Gastrocnemius medialis (tissue), 4 donors: Measurements from ENCODE around the gene VSX1. TPM values are rescaled to one million over a fixed set of nuclear protein-coding genes. Genes with fewer than 3 reads are reported as not detected.

Experiments
- ATAC-seq, 2 donors: fragments of 150-250 bp; one replicate each; pipeline ENCODE4 v1.9.1; 2016
- DNase-seq, 2 donors: peaks; one replicate each; pipeline ENCODE4 v3.0.0-alpha.2; 2019
- H3K27ac ChIP-seq, 4 donors: fragments of 200-600 bp; sonication (generic); 1 replicate in 1 of 4; 2 replicates in 3 of 4; pipeline ENCODE4 v1.5.1; 2016 to 2018; ENCODE audit warnings: mild to moderate bottlenecking in 2 of 4, moderate library complexity in 1 of 4
- H3K27me3 ChIP-seq, 3 donors: fragments of 200-600 bp; sonication (generic) in 2 of 3; 1 replicate in 1 of 3; 2 replicates in 2 of 3; pipeline versions ENCODE4 v1.5.1 to v1.6.0; 2016 to 2019; ENCODE audit warnings: mild to moderate bottlenecking in 1 of 3, moderate library complexity in 1 of 3
- H3K36me3 ChIP-seq, 2 donors: fragments of 200-600 bp; sonication (generic) in 1 of 2; one replicate each; pipeline ENCODE4 v1.5.1; 2017 to 2018
- H3K4me1 ChIP-seq, 2 donors: fragments of 200-600 bp; sonication (generic) in 1 of 2; one replicate each; pipeline ENCODE4 v1.5.1; 2016 to 2017; ENCODE audit warnings: mild to moderate bottlenecking in 2 of 2
- H3K4me3 ChIP-seq, 4 donors: fragments of 200-600 bp; sonication (generic) in 3 of 4; 1 replicate in 1 of 4; 2 replicates in 3 of 4; pipeline ENCODE4 v1.5.1; 2016 to 2019; ENCODE audit warnings: mild to moderate bottlenecking in 2 of 4
- H3K9me3 ChIP-seq, 3 donors: fragments of 200-600 bp; sonication (generic) in 2 of 3; 1 replicate in 1 of 3; 2 replicates in 2 of 3; pipeline ENCODE4 v1.5.1; 2016 to 2019
- POLR2A ChIP-seq, 2 donors: fragments of 450-650 bp; IDR thresholded peaks; one replicate each; pipeline ENCODE4 v1.6.1; 2017; ENCODE audit warnings: antibody characterized with exemption in 2 of 2, mild to moderate bottlenecking in 2 of 2, moderate library complexity in 2 of 2
- in situ Hi-C, 4 donors: fragments of 200-750 bp; cut with MboI; loops; one replicate each; pipeline versions ENCODE4 v1.15.0 to v1.8.0; 2017; ENCODE audit warnings: low sequenced_read_pairs in 4 of 4
- intact Hi-C: fragments of 100-400 bp; cut with DNase I; formaldehyde crosslinking; loops from one replicate; pipeline ENCODE4 v1.15.1; 2023; ENCODE audit warnings: low total_unique reads
- total RNA-seq, 4 donors: library from RNA; depleted of rRNA; stranded (reverse); fragments of >200 nt; gene quantifications; one replicate each; pipeline versions ENCODE4 v1.1.0 to v1.2.3, GENCODE V29; 2016
- TF ChIP-seq, protein P1 (sequence below), 5 experiments: fragments of 450-650 bp in 3 of 5; fragments of 200-600 bp in 2 of 5; sonication (generic) in 2 of 5; IDR thresholded peaks in 4 of 5; conservative IDR thresholded peaks in 1 of 5; 1 replicate in 4 of 5; 2 replicates in 1 of 5; pipeline ENCODE4 v1.5.1; 2016 to 2019; ENCODE audit warnings: antibody characterized with exemption in 5 of 5, mild to moderate bottlenecking in 3 of 5, moderate library complexity in 3 of 5

Gene VSX1
- total RNA-seq, 4 donors from 2014 or later, result 0.20 to 3.0 TPM; not detected in 2

DNA sequence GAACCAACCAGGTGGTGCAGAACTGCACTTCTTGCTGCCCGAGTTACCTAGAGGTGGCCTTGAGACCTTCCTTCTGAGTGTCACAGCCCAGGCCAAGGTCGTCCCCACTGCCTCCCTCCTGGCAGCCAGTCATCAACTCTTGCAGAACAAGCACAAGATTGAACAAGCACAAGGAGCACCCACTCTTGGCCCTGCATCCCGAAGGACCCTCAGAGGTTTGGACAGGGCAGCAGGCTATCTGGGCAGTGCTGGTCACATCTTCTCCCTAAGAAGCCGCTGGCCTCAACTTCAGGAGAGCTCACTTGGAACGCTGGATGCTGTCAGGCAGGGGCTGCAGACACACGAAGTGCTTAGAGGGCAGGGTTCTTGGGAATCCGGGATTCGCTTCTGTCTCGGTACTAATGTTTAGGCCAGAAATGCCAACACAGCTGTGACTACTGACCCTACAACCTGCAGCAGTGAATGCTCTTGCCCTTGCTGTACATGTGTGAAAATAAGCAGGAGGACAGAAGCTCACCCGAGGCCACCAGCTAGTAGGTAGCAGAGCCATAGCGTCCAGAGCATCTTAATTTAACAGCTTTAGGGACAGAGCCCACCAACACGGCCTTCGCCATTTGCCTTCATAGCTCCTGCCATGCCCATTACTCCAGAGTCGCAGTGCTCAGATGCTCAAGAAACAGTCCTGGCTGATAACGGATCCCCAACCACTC, 20.0 kb downstream of the VSX1 start:
- H3K4me1 ChIP-seq, result peaks cover 3 to 10% of the 10 kb centered on the region in 2 donors
- H3K27me3 ChIP-seq, result no peaks in the 10 kb centered on the region
- intact Hi-C loops, result no loop called here
- no peak overlapping the region for H3K4me3 ChIP-seq
- DNase-seq, result peak in 1 of 2 donors; percentile 8
- H3K36me3 ChIP-seq, result no peaks in the 10 kb centered on the region
- ATAC-seq, result no peak
- no peak overlapping the region for H3K27ac ChIP-seq
- TF ChIP-seq POLR2A (IDR thresholded peaks at IDR 0.05), result no peak
- TF ChIP-seq, protein P1, sequence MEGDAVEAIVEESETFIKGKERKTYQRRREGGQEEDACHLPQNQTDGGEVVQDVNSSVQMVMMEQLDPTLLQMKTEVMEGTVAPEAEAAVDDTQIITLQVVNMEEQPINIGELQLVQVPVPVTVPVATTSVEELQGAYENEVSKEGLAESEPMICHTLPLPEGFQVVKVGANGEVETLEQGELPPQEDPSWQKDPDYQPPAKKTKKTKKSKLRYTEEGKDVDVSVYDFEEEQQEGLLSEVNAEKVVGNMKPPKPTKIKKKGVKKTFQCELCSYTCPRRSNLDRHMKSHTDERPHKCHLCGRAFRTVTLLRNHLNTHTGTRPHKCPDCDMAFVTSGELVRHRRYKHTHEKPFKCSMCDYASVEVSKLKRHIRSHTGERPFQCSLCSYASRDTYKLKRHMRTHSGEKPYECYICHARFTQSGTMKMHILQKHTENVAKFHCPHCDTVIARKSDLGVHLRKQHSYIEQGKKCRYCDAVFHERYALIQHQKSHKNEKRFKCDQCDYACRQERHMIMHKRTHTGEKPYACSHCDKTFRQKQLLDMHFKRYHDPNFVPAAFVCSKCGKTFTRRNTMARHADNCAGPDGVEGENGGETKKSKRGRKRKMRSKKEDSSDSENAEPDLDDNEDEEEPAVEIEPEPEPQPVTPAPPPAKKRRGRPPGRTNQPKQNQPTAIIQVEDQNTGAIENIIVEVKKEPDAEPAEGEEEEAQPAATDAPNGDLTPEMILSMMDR (IDR thresholded peaks at IDR 0.05 in 4 of 5, conservative IDR thresholded peaks at IDR 0.05 in 1 of 5), result no peak
- H3K9me3 ChIP-seq, result no peaks in the 10 kb centered on the region
- in situ Hi-C loops, result loop anchor here (5.0 to 25.0 kb wide), 5 partner anchors 65 to 1425 kb away; partner anchors contain the start of genes CST3 (in 2 of the 4), ABHD12 (in 1 of the 4), ENTPD6 (in 1 of the 4) and ZNF337 (in 1 of the 4)

DNA sequence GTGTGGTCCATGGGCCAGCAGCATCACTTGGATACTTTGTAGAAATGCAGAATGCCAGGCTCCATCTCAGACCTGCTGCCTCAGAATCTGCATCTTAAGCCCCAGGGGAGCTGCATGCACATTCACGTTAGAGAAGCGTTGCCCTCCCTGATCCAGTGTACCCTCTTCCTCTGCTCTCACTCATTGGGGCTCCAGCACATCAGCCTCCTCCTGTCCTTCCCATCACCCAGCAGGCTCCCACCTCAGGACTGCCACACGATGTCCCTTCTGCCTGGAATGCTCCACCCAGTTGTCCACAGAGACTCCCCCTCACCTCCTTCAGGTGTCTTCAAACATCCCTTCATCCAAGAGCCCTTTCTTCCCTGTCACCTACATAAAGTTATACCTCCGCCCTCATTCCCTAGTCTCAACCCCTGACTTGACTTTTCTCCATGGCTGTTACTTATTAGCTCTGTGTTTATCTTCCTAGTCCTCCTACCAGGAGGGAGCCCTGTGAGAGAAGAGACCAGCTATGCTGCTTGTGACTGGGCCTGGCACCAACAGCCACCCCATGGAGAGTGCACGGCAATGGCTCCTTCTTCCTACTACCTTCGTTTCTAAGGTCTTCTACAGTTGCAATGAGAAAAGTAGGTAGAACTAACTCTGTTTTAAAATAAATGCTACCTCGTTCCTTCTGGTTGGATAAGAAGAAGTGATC, 20.7 kb downstream of the VSX1 start:
- ATAC-seq (no peak), DNase-seq (peak in 1 of 2 donors; percentile 4)
- H3K4me1 ChIP-seq, result peaks cover 10 to 17% of the 10 kb centered on the region in 2 donors
- H3K36me3 ChIP-seq, result no peaks in the 10 kb centered on the region
- no peak overlapping the region for H3K27ac ChIP-seq
- TF ChIP-seq, protein P1 (IDR thresholded peaks at IDR 0.05 in 4 of 5, conservative IDR thresholded peaks at IDR 0.05 in 1 of 5), result no peak
- no peak for TF ChIP-seq POLR2A (IDR thresholded peaks at IDR 0.05)
- no peaks in the 10 kb centered on the region for H3K9me3 ChIP-seq
- in situ Hi-C loops, result loop anchor here (5.0 to 25.0 kb wide), 5 partner anchors 64 to 1424 kb away; partner anchors contain the start of genes CST3 (in 2 of the 4), ABHD12 (in 1 of the 4), ENTPD6 (in 1 of the 4) and ZNF337 (in 1 of the 4)
- no peak overlapping the region for H3K4me3 ChIP-seq
- intact Hi-C loops, result no loop called here
- no peaks in the 10 kb centered on the region for H3K27me3 ChIP-seq

DNA sequence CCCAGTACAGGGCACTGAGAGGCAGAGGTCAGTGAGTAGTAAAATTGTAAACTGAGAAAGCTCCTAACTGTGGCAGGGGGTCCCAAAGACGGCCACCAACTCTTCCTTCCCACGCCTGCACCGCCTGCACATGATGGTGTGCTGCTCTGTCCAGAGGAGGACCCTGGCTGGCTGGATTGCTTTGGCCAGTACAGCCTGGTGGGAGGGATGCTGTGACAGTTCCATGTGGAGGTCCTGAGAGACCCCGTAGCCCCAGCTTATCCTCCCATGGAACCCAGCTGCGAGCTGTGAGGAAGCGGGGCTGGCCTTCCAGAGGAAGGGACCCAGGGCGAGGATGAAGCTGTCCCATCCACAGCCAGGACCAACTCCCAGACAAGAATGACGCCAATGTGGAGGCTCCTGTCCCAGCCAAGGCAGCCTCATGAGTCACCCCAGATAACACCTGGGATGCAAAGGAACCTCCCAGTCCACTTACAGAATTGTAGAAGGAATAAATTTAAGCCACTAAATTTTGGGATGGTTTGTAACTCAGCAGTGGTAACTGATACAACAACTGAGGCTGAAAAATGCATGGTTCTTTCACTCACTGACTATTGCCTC, 22.0 kb downstream of the VSX1 start:
- no peak for DNase-seq
- H3K27ac ChIP-seq, result peak overlapping the region in 1 of 4 donors; percentile 95
- H3K4me3 ChIP-seq, result no peak overlapping the region
- in situ Hi-C loops, result loop anchor here (5.0 to 25.0 kb wide), 5 partner anchors 63 to 1423 kb away; partner anchors contain the start of genes CST3 (in 2 of the 4), ABHD12 (in 1 of the 4), ENTPD6 (in 1 of the 4) and ZNF337 (in 1 of the 4)
- no peaks in the 10 kb centered on the region for H3K36me3 ChIP-seq
- peaks cover 19 to 30% of the 10 kb centered on the region in 2 donors for H3K4me1 ChIP-seq
- no peak for TF ChIP-seq POLR2A (IDR thresholded peaks at IDR 0.05)
- TF ChIP-seq, protein P1 (IDR thresholded peaks at IDR 0.05 in 4 of 5, conservative IDR thresholded peaks at IDR 0.05 in 1 of 5), result no peak
- H3K9me3 ChIP-seq, result no peaks in the 10 kb centered on the region
- intact Hi-C loops, result no loop called here
- no peak for ATAC-seq
- H3K27me3 ChIP-seq, result no peaks in the 10 kb centered on the region

DNA sequence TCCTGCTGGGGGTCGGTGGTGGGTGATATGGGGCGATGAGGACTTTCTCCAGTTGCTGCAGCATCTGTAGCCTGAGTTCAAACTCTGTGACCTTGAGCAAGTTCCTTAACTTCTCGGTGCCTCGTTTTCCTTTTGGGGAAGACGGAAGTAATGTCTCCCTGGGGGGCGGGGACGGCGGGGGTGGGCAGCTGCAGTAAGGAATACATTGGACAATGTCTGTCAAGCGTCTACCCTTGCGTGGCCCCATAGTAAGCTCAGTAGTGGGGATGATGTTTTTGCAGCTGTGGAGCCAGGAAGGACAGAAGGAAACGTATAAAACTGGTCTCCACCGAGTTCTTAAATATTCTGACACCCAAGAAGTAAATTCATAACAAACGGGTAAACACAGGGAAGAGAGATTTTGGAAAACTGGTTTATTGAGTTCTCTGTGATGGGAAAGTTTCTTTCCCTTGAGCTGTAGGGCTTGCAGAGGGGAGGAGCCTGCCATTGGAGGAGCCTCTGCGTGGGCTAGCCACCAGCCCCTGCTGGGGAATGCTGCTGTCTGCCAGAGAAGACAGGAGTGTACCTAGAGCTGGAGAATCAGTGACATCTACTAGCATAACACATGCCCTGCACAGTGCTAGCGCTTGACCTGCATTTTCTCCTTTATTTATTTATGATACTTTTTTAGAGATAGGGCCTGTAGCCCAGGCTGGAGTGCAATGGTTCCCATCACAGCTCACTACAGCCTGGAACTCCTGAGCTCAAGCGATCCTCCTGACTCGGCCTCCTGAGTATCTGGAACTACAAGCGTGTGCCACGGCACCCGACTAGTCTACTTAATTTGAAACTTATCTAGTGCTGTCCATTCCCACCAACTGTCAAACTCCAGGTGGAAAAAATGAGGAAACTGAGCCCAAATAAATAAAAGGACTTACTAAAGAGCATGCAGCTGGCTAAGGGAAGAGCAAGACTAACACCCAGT, 22.8 kb downstream of the VSX1 start:
- Histone ChIP-seq H3K9me3 (no peaks in the 10 kb centered on the region), H3K27ac (peak overlapping the region; percentile 87 to 95 (median 94)), H3K36me3 (no peaks in the 10 kb centered on the region), H3K27me3 (no peaks in the 10 kb centered on the region), H3K4me3 (peak overlapping the region; percentile 72 to 93 (median 80)), H3K4me1 (peaks cover 27 to 38% of the 10 kb centered on the region in 2 donors)
- DNase-seq (no peak), ATAC-seq (no peak)
- intact Hi-C loops (no loop called here), in situ Hi-C loops (loop anchor here in 3 of 4 donors (25.0 kb wide), 3 partner anchors 128 to 1422 kb away; partner anchors contain the start of genes CST3 (in 2 of the 3), ENTPD6 (in 1 of the 3) and ZNF337 (in 1 of the 3))
- TF ChIP-seq POLR2A (IDR thresholded peaks at IDR 0.05), result no peak
- TF ChIP-seq, protein P1 (IDR thresholded peaks at IDR 0.05 in 4 of 5, conservative IDR thresholded peaks at IDR 0.05 in 1 of 5), result no peak
